ENCODE data around the gene FGD2.

- TF ChIP-seq CTCF (IDR thresholded peaks at IDR 0.05; ENCODE audit: insufficient read depth, low read length) (no peak), GABPA (IDR thresholded peaks at IDR 0.05; ENCODE audit: low read depth) (no peak), POLR2AphosphoS5 (IDR thresholded peaks at IDR 0.05; ENCODE audit: low read depth) (no peak), REST (IDR thresholded peaks at IDR 0.05; ENCODE audit: insufficient replicate concordance, low read depth) (no peak), SPI1 (IDR thresholded peaks at IDR 0.05; ENCODE audit: borderline replicate concordance, low read depth) (no peak)
Measured at GRCh38 chr6:36967757-36968156, 37.7 kb upstream of the FGD2 start.
